HG02885 (cell line): ENCODE data around the gene ELMO1.

ENCODE experiments used
- ATAC-seq: cut with Tn5 transposase; IDR thresholded peaks from one replicate; pipeline ENCODE4 v1.9.1; 2021; ENCODE audit warnings: mild to moderate bottlenecking; ENCODE audit not compliant: unreplicated experiment, poor library complexity

Gene ELMO1

GRCh38 chr7:37248396-37248861 lies 200.2 kb downstream of the ELMO1 start:
- no peak for ATAC-seq

GRCh38 chr7:37247861-37248260 lies 200.8 kb downstream of the ELMO1 start:
- ATAC-seq = no peak

GRCh38 chr7:37245590-37245989 lies 203.1 kb downstream of the ELMO1 start:
- ATAC-seq = no peak

- no peak for ATAC-seq
Measured at GRCh38 chr7:37236906-37237305, 211.8 kb downstream of the ELMO1 start.

- no peak for ATAC-seq
Measured at GRCh38 chr7:37235813-37236212, 212.9 kb downstream of the ELMO1 start.

- no peak for ATAC-seq
Measured at GRCh38 chr7:37234928-37235327, 213.7 kb downstream of the ELMO1 start.

- no peak for ATAC-seq
Measured at GRCh38 chr7:37234334-37234733, 214.3 kb downstream of the ELMO1 start.

- ATAC-seq = no peak
Measured at GRCh38 chr7:37231613-37232012, 217.1 kb downstream of the ELMO1 start.

- no peak for ATAC-seq
Measured at GRCh38 chr7:37230221-37230620, 218.4 kb downstream of the ELMO1 start.

- no peak for ATAC-seq
Measured at GRCh38 chr7:37229381-37229780, 219.3 kb downstream of the ELMO1 start.

- no peak for ATAC-seq
Measured at GRCh38 chr7:37225285-37225969, 223.2 kb downstream of the ELMO1 start.

GRCh38 chr7:37224746-37225145 lies 223.9 kb downstream of the ELMO1 start:
- no peak for ATAC-seq

- ATAC-seq = no peak
Measured at GRCh38 chr7:37220664-37221063, 228.0 kb downstream of the ELMO1 start.

- ATAC-seq = no peak
Measured at GRCh38 chr7:37218956-37219355, 229.7 kb downstream of the ELMO1 start.

- ATAC-seq = no peak
Measured at GRCh38 chr7:37216923-37217322, 231.7 kb downstream of the ELMO1 start.

- ATAC-seq = no peak
Measured at GRCh38 chr7:37216156-37216852, 232.4 kb downstream of the ELMO1 start.

GRCh38 chr7:37215290-37215923 lies 233.3 kb downstream of the ELMO1 start:
- ATAC-seq = no peak

- ATAC-seq = no peak
Measured at GRCh38 chr7:37212556-37212955, 236.1 kb downstream of the ELMO1 start.

- no peak for ATAC-seq
Measured at GRCh38 chr7:37212051-37212450, 236.6 kb downstream of the ELMO1 start.

- no peak for ATAC-seq
Measured at GRCh38 chr7:37211097-37211880, 237.4 kb downstream of the ELMO1 start.

- no peak for ATAC-seq
Measured at GRCh38 chr7:37209195-37209594, 239.5 kb downstream of the ELMO1 start.
